ENCODE measurements around the gene INSYN2B.

DNA sequence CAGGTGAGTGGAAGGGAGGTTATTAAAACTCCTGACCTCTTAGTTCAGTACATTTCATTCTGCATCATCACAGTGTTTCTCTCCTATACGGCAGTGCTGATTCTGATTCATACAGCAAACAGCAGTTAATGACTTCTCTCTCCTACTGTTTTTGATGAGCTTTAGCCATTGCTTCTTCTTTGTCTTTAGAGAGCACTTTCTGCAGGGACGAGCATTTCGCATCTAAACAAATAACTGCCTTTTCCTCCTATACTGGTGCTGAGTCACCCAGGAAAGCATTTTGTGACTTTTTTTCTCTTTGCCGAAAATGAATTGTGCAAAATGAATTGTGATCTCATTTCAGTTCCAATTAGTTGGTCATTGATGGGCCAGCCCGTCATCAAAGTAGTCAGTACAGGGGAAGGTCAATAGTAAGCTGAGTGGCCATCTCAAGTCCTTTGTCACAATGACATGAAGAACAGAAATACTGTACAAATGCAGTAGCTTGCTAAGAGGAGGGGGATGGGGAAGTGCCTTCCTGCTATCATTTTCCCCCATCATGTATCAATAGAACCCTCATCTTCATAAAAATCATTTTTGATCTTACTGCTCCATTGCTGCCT lies 98.5 kb downstream of the INSYN2B start:
- TF ChIP-seq, protein P1, sequence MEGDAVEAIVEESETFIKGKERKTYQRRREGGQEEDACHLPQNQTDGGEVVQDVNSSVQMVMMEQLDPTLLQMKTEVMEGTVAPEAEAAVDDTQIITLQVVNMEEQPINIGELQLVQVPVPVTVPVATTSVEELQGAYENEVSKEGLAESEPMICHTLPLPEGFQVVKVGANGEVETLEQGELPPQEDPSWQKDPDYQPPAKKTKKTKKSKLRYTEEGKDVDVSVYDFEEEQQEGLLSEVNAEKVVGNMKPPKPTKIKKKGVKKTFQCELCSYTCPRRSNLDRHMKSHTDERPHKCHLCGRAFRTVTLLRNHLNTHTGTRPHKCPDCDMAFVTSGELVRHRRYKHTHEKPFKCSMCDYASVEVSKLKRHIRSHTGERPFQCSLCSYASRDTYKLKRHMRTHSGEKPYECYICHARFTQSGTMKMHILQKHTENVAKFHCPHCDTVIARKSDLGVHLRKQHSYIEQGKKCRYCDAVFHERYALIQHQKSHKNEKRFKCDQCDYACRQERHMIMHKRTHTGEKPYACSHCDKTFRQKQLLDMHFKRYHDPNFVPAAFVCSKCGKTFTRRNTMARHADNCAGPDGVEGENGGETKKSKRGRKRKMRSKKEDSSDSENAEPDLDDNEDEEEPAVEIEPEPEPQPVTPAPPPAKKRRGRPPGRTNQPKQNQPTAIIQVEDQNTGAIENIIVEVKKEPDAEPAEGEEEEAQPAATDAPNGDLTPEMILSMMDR (conservative IDR thresholded peaks at IDR 0.05; ENCODE audit: low read depth, low read length): no peak
- TF ChIP-seq EZH2 (IDR thresholded peaks at IDR 0.05; ENCODE audit: borderline replicate concordance, low read depth, low read length, poor library complexity, severe bottlenecking): no peak

Data from A673 (cell line).